Esophagus muscularis mucosa (tissue), 4 donors: ENCODE data around the gene LDHD. TPM values are rescaled to one million over a fixed set of nuclear protein-coding genes. Genes with fewer than 3 reads are reported as not detected.

Source experiments
- DNase-seq: peaks from one replicate; pipeline ENCODE4 v3.0.0-alpha.2; 2017; ENCODE audit errors: extremely low spot score
- H3K27ac ChIP-seq, 4 donors: fragments of 200-600 bp; sonication (generic); replicated peaks in 1 of 4; 1 replicate in 3 of 4; 2 replicates in 1 of 4; pipeline ENCODE4 v1.5.1; 2016 to 2019; ENCODE audit warnings: mild to moderate bottlenecking in 1 of 4
- H3K27me3 ChIP-seq, 4 donors: fragments of 200-600 bp; sonication (generic); one replicate each; pipeline versions ENCODE4 v1.5.1 to v1.6.0; 2016 to 2019
- H3K36me3 ChIP-seq, 4 donors: fragments of 200-600 bp; sonication (generic); one replicate each; pipeline ENCODE4 v1.5.1; 2016 to 2019
- H3K4me1 ChIP-seq, 4 donors: fragments of 200-600 bp; sonication (generic); one replicate each; pipeline ENCODE4 v1.5.1; 2016 to 2019
- H3K4me3 ChIP-seq, 4 donors: fragments of 200-600 bp; sonication (generic); 1 replicate in 2 of 4; 2 replicates in 2 of 4; pipeline ENCODE4 v1.5.1; 2016 to 2019; ENCODE audit warnings: mild to moderate bottlenecking in 4 of 4, moderate library complexity in 1 of 4
- H3K9me3 ChIP-seq, 4 donors: fragments of 200-600 bp; sonication (generic); 1 replicate in 3 of 4; 2 replicates in 1 of 4; pipeline ENCODE4 v1.5.1; 2016 to 2019
- EP300 ChIP-seq: sonication (generic); formaldehyde crosslinking; IDR thresholded peaks from one replicate; pipeline ENCODE4 v1.6.1; 2017; ENCODE audit warnings: antibody characterized with exemption
- POLR2A ChIP-seq: fragments of 450-650 bp; IDR thresholded peaks from one replicate; pipeline ENCODE4 v1.6.1; 2017; ENCODE audit warnings: antibody characterized with exemption, moderate library complexity, mild to moderate bottlenecking, low read depth
- POLR2AphosphoS5 ChIP-seq, 2 donors: sonication (generic); formaldehyde crosslinking; IDR thresholded peaks; one replicate each; pipeline ENCODE4 v1.6.1; 2017; ENCODE audit warnings: antibody characterized with exemption in 2 of 2
- WGBS: methylation state at CpG from one replicate; pipeline ENCODE4 v1.1.5; 2018; 5-methylcytosine and 5-hydroxymethylcytosine counted together
- intact Hi-C: fragments of 100-400 bp; cut with DNase I; formaldehyde crosslinking; loops from one replicate; pipeline ENCODE4 v1.15.1; 2023
- total RNA-seq, 4 donors: library from RNA; depleted of rRNA; stranded (reverse); fragments of >200 nt; gene quantifications; one replicate each; pipeline versions ENCODE4 v1.1.0 to v1.2.1, GENCODE V29; 2016
- TF ChIP-seq, protein P1 (sequence below), 3 experiments: fragments of 200-600 bp in 2 of 3; fragments of 450-650 bp in 1 of 3; sonication (generic) in 2 of 3; IDR thresholded peaks; one replicate each; pipeline ENCODE4 v1.5.1; 2017 to 2019; ENCODE audit warnings: antibody characterized with exemption in 3 of 3, mild to moderate bottlenecking in 2 of 3, moderate library complexity in 1 of 3

The LDHD gene
- total RNA-seq, 4 donors from 2014 or later = 6.7 to 13.2 (median 8.7) TPM

DNA sequence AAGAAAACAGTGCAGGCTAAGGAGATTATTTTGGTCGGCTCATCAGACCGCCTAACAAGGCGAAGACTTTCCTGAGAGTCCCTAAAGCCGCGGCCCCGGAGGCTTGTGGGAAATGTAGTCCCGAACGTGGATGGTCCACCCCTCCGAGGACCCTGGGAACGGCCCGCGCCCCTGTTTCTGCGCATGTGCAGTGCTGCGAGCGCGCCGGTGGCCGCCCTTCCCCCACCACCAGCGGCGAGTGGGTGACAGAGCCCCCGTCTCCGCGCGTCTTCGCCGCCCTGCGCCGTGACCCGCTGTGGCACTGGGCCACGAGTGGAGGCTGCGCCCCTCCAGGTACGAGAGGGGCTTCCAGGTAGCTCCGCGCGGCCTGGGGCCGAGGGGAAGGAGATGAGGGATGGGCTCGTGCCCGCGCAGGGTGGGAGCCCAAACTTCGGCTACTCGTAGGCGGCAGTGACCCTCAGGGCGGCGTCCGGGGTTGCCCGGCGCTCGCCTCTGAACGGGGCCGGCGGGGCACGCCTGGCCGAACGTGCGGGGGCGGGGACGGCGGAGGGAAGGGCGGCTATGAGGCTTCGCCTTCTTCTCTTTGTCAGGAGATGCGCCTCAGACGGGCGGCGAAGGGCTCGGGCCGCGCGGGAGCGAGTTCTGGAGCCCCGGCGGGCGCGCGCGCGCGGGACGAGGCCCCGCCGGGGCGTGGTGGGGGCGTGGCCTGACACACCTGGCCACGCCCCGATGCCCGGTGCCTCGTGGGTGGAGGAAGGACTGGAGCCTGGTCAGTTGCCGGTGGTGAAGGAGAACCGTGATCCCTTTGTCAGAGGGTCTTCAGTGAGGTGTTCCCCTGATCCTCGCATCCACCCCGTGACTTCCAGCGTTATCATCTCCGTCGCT is 32.0 kb upstream of the LDHD start, which contains the start of gene ZFP1:
Gene ZFP1 (plus strand): TSS at position 214 of the 885 bp plus-strand sequence. CDS start 4,428 bp downstream, outside the sequence.
- Histone ChIP-seq H3K27ac (peak within 1 kb of the TSS; percentile 98 to 100 (median 99)), H3K9me3 (peaks cover 0 to 25% (median 7%) of the 10 kb centered on the region in 4 donors), H3K36me3 (peaks cover 0 to 9% (median 4%) of the 10 kb centered on the region in 4 donors), H3K27me3 (no peaks in the 10 kb centered on the region), H3K4me1 (peaks cover 10 to 18% (median 12%) of the 10 kb centered on the region in 4 donors), H3K4me3 (peak within 1 kb of the TSS; percentile 85 to 100 (median 100))
- peak; percentile 91 to 92 for TF ChIP-seq POLR2AphosphoS5 (IDR thresholded peaks at IDR 0.05)
- TF ChIP-seq POLR2A = peak; percentile 26
- TF ChIP-seq EP300 = no peak
- TF ChIP-seq, protein P1, sequence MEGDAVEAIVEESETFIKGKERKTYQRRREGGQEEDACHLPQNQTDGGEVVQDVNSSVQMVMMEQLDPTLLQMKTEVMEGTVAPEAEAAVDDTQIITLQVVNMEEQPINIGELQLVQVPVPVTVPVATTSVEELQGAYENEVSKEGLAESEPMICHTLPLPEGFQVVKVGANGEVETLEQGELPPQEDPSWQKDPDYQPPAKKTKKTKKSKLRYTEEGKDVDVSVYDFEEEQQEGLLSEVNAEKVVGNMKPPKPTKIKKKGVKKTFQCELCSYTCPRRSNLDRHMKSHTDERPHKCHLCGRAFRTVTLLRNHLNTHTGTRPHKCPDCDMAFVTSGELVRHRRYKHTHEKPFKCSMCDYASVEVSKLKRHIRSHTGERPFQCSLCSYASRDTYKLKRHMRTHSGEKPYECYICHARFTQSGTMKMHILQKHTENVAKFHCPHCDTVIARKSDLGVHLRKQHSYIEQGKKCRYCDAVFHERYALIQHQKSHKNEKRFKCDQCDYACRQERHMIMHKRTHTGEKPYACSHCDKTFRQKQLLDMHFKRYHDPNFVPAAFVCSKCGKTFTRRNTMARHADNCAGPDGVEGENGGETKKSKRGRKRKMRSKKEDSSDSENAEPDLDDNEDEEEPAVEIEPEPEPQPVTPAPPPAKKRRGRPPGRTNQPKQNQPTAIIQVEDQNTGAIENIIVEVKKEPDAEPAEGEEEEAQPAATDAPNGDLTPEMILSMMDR (IDR thresholded peaks at IDR 0.05) = no peak
- intact Hi-C loops = loop anchor here (5.0 kb wide), 1 partner anchor 49 kb away; no protein-coding TSS in a partner anchor
- WGBS = 1% methylated on average over 20 of the region's 93 CpGs
- DNase-seq = peak; percentile 98

DNA sequence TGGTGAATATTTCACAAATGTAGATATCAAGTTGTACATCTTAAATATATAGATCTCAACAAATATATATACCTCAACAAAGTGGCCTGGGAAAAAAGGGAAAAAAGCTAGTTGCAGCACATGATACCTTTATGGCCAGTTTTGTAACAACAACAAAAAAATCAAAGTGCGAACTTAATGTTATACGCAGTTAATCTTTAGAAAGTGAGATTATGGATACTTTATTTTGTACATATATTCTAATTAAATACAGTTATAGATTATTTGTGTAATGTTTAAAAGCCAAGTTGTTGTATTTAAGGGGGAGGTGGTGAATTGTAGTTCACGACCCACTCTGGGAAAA is 31.4 kb upstream of the LDHD start:
- H3K27ac ChIP-seq = peak overlapping the region; percentile 98 to 100 (median 99)
- no peak for DNase-seq
- peaks cover 0 to 4% (median 2%) of the 10 kb centered on the region in 4 donors for H3K36me3 ChIP-seq
- WGBS = 62% methylated on average over 3 of the region's 3 CpGs
- intact Hi-C loops = loop anchor here (5.0 kb wide), 1 partner anchor 49 kb away; no protein-coding TSS in a partner anchor
- H3K9me3 ChIP-seq = peaks cover 0 to 25% (median 7%) of the 10 kb centered on the region in 4 donors
- no peaks in the 10 kb centered on the region for H3K27me3 ChIP-seq
- TF ChIP-seq POLR2AphosphoS5 (IDR thresholded peaks at IDR 0.05) = no peak
- TF ChIP-seq EP300 = no peak
- TF ChIP-seq, protein P1 (IDR thresholded peaks at IDR 0.05) = no peak
- TF ChIP-seq POLR2A = no peak
- peaks cover 10 to 18% (median 12%) of the 10 kb centered on the region in 4 donors for H3K4me1 ChIP-seq
- H3K4me3 ChIP-seq = peak overlapping the region; percentile 85 to 100 (median 100)

DNA sequence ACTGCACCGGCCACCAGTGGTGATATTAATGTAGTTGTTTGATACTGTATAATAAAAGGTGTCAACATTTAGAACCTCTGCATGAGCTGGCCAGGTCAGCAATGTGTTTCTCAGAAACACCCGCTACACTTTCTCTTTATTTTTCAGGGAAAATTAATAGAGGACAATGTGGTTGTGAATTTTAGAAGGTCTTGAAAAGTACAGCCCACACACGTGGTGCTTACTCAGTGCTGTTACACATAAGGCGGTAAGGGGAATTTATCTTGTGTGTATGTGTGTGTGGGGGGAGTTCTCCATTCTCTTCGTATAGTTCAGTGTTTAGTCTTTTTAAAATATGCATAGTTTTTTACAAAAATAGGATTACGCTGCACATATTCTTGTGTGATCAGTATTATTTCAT is 27.4 kb upstream of the LDHD start:
- H3K4me3 ChIP-seq = no peak overlapping the region
- DNase-seq = no peak
- no peaks in the 10 kb centered on the region for H3K27me3 ChIP-seq
- H3K9me3 ChIP-seq = peaks cover 0 to 6% (median 0%) of the 10 kb centered on the region in 4 donors
- H3K4me1 ChIP-seq = peaks cover 0 to 7% (median under 1%) of the 10 kb centered on the region in 4 donors
- WGBS = 80% methylated on average over 6 of the region's 6 CpGs
- no peaks in the 10 kb centered on the region for H3K36me3 ChIP-seq
- no peak for TF ChIP-seq EP300
- TF ChIP-seq POLR2A = no peak
- TF ChIP-seq, protein P1 (IDR thresholded peaks at IDR 0.05) = no peak
- no peak for TF ChIP-seq POLR2AphosphoS5 (IDR thresholded peaks at IDR 0.05)
- intact Hi-C loops = no loop called here
- no peak overlapping the region for H3K27ac ChIP-seq

DNA sequence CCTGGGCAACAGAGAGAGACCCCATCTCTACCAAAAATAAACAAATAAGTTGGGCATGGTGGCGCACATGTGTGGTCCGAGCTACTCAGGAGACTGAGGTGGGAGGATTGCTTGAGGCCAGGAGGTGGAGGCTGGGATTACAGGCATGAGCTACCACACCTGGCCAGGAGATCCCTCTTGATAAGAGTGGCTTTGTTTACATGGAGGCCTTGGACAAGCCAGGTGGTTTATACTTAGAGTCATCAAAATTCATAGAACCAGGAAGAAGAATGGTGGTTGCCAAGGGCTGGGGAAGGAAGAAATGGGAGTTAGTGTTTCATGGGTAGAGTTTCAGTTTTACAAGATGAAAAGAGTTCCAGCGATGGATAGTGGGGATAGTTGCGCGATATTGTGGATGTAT is 22.9 kb upstream of the LDHD start:
- Histone ChIP-seq H3K36me3 (no peaks in the 10 kb centered on the region), H3K27me3 (no peaks in the 10 kb centered on the region), H3K9me3 (no peaks in the 10 kb centered on the region), H3K27ac (no peak overlapping the region), H3K4me3 (no peak overlapping the region), H3K4me1 (no peaks in the 10 kb centered on the region)
- no peak for DNase-seq
- intact Hi-C loops = no loop called here
- TF ChIP-seq EP300 (no peak), POLR2A (no peak), POLR2AphosphoS5 (IDR thresholded peaks at IDR 0.05) (no peak)
- TF ChIP-seq, protein P1 (IDR thresholded peaks at IDR 0.05) = no peak
- WGBS = 95% methylated on average over 5 of the region's 5 CpGs
